Femur (tissue), 1 donor: ENCODE data around the gene TBATA.
A peak's percentile ranks its signal among the peaks of the same experiment; 100 is the strongest.
"Not testable (repeated sequence)": the region's sequence is repeated elsewhere in the genome, so short reads cannot be mapped to it uniquely, and the experiment has no call there.

ENCODE experiments used
- DNase-seq: peaks from one replicate; pipeline ENCODE4 v3.0.0-alpha.2; 2017

TBATA gene

GRCh38 chr10:70778267-70778924 lies 6.8 kb downstream of the TBATA start:
- DNase-seq: no peak

GRCh38 chr10:70777063-70777875 lies 7.9 kb downstream of the TBATA start:
- no peak for DNase-seq

- DNase-seq: no peak
These were observed 8.6 kb downstream of the TBATA start for GRCh38 chr10:70776455-70777005.

GRCh38 chr10:70775679-70776454 lies 9.3 kb downstream of the TBATA start:
- no peak for DNase-seq

- DNase-seq: peak; percentile 17
These were observed 10.1 kb downstream of the TBATA start for GRCh38 chr10:70774810-70775678.

- no peak for DNase-seq
These were observed 11.0 kb downstream of the TBATA start for GRCh38 chr10:70773965-70774809.

- DNase-seq: no peak
These were observed 11.7 kb downstream of the TBATA start for GRCh38 chr10:70773461-70773860.

- DNase-seq: no peak
These were observed 12.6 kb downstream of the TBATA start for GRCh38 chr10:70772627-70773026.

GRCh38 chr10:70771311-70772194 lies 13.6 kb downstream of the TBATA start:
- DNase-seq: no peak

- DNase-seq: not testable (repeated sequence)
These were observed 14.7 kb downstream of the TBATA start for GRCh38 chr10:70770516-70770915.

- DNase-seq: no peak
These were observed 15.2 kb downstream of the TBATA start for GRCh38 chr10:70770001-70770400.

- DNase-seq: no peak
These were observed 16.1 kb downstream of the TBATA start for GRCh38 chr10:70769121-70769520.

- DNase-seq: not testable (repeated sequence)
These were observed 17.0 kb downstream of the TBATA start for GRCh38 chr10:70768026-70768685.

GRCh38 chr10:70765794-70766594 lies 19.2 kb downstream of the TBATA start:
- DNase-seq: peak; percentile 10

GRCh38 chr10:70763567-70763966 lies 21.6 kb downstream of the TBATA start:
- no peak for DNase-seq

GRCh38 chr10:70762441-70763175 lies 22.6 kb downstream of the TBATA start:
- no peak for DNase-seq

- no peak for DNase-seq
These were observed 23.3 kb downstream of the TBATA start for GRCh38 chr10:70761727-70762350.
